GM11168 (cell line): ENCODE results near the gene NPR3.

Experiments
- in situ Hi-C: fragments of 300-500 bp; cut with MboI; formaldehyde crosslinking; loops from one replicate; pipeline ENCODE4 v1.12.0; 2022; ENCODE audit warnings: low sequenced_read_pairs; ENCODE audit not compliant: unreplicated experiment

The NPR3 gene

DNA sequence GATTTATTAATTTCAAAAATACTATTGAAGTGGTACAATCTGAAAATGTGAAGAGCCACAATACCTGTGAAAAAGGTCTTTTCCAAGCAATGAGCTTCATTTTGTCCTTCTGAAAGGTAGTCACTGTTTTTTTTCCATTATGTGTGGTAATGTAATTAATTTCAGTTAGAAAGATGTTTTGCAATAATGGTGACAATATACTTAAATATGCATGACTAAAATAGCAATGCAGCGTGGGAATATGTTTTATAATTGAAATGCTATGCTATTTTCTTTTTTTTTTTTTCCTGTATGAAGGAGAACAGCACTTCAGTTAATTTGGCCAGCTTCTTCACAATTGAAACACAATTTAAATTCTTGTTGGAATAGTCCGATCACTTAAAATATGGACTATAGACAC, 41.9 kb downstream of the NPR3 start:
- in situ Hi-C loops = no loop called here

DNA sequence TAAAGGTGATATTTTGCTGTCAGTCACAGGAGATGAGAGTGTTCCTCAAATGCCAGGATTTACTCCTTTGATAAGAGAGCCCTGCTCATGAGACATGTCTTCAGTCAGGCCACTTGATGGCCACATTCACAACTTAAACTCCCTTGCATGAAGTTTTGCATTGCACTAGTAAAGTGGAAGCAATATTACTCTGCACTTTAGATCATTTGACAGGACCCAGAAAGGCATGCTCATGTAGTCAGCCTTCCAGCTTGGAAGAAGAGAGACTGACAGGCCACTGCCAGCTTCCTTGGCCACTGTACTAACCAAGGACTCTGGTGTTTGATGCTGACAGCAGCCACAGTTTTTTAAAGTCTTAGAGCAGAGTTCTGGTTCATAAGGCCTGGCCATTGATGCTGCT, 42.6 kb downstream of the NPR3 start:
- in situ Hi-C loops = no loop called here

DNA sequence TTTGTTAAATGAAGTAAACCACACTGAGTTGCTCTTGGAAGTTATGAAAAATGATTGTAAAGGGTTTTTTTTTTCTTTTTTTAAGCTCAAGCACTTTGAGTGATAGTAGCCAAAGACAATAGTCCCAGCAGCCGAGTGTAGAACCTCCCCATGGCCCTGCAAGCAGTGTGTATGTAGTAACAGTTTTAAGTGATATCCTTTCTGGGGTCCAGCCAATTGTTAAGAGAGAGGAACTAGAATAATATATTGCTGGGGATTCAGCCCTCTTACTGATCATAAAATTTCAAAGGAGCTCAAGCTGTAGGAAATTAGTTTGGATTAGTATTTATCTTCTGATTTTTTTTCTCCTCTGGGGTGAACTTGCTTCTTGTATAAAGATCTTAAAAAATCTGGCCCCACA, 43.2 kb downstream of the NPR3 start:
- in situ Hi-C loops = no loop called here

DNA sequence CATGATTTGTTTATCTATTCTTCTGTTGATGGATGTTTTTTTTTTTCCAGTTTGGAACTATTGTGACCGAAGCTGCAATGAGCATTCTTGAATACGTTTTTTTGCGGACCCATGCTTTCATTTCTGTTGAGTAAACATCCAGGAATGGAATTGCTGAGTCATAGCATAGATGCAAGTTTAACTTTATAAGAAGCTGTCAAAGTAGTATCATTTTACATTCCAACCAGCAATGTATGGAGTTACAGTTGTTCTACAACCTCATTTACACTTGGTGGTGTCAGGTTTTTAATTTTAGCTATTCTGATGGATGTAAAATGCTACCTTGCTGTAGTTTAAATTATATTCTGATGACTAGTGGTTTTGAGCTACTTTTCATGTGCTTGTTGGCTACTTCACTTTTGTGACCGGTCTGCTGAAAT, 49.0 kb downstream of the NPR3 start:
- in situ Hi-C loops = no loop called here

- in situ Hi-C loops = no loop called here
These were observed 54.1 kb downstream of the NPR3 start for GRCh38 chr5:32765266-32765665.

- in situ Hi-C loops = no loop called here
These were observed 56.9 kb downstream of the NPR3 start for GRCh38 chr5:32767948-32768467.

- in situ Hi-C loops = no loop called here
These were observed 58.6 kb downstream of the NPR3 start for GRCh38 chr5:32769711-32770110.

- in situ Hi-C loops = no loop called here
These were observed 59.3 kb downstream of the NPR3 start for GRCh38 chr5:32770444-32770843.

DNA sequence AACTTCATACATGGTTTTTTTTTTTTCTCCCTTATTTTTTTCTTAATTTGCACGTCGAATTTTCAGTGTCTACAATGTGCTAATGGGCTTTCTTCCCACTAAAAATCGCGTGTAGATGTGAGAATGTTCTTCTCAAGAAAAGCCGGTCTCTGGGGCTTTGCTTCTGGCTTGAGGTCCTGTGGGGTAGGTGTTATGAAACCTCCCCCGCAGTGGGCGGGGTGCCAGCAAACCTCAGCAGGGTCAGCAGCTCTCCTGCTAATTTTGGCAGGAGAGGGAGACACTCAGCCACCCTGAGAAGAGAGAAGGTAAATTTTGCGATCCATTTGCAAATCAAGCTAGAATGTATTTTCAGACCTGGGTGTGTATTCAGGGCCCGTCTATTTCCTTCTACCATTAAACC, 59.9 kb downstream of the NPR3 start:
- in situ Hi-C loops = no loop called here

GRCh38 chr5:32773944-32774343, 62.8 kb downstream of the NPR3 start:
- in situ Hi-C loops = no loop called here

- in situ Hi-C loops = no loop called here
These were observed 65.1 kb downstream of the NPR3 start for GRCh38 chr5:32776200-32776599.

- in situ Hi-C loops = no loop called here
These were observed 66.1 kb downstream of the NPR3 start for GRCh38 chr5:32777222-32777621.

DNA sequence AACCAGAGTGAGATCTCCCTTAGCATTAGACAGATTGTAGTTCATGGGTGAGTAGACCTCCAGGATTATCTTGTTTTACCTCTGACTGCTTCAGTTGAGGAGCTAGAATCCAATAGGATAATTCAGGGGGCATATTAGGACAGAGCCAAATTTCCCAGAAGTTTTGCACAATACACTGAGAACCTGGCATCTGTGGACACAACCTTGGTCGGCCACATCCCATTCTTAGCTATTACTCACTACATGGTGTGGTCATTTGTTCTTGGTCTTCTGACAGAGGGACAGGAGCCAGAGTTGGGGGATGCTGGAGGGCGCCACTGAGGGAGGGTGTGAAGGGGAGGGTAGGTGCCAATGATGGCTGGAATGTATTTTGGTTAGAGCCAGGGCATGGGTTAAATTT, 66.6 kb downstream of the NPR3 start:
- in situ Hi-C loops = no loop called here

GRCh38 chr5:32778403-32778802, 67.3 kb downstream of the NPR3 start:
- in situ Hi-C loops = no loop called here

DNA sequence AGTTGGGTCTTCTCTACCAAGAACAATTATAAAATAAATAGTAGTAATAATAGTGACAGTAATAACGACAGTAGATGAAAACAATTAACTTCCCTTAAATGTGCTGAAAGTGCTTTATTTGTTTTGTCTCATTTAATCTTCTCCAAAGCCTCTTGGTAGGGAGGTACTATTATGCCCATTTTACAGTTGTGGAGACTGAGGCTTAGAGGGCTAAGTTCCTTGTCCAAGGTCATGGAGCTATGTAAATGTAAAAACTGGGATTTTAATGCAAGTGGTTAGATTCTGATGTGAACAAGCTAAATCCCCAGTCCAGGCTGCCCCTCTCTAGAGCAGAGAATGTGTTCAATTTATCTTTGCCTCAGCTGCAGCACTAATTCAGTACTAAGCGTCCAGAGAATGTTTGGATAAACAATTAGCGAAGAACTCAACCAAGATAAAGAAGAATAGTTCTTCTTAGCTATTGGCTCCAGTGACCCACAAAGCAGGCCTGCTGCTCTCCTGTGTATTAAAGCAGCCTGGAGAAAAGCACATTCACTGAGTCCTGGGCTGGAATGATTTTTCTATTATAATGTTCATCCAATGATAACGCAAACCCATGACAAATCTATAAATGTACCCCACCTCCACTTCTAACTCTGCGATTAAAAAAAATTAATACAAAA, 68.8 kb downstream of the NPR3 start:
- in situ Hi-C loops = no loop called here

- in situ Hi-C loops = no loop called here
These were observed 69.4 kb downstream of the NPR3 start for GRCh38 chr5:32780508-32780919.

DNA sequence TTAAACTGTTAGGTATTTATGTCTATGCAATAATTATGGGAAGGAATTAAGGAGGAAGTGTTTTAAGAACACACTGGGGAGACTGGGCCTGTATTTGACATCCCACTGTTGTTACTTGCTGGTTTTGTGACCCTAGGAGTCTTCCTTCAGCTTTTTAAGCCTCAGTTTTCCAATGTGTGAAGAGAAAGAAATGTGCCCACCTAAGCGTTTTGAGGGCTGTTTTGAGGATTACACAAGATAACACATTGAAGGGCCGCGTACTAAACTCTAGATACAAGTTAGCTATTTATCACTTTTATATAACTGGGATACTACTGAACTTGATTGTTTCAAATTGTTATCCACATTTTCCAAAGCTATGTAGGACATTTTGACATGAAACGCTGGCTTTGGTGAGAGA, 72.5 kb downstream of the NPR3 start:
- in situ Hi-C loops = no loop called here

DNA sequence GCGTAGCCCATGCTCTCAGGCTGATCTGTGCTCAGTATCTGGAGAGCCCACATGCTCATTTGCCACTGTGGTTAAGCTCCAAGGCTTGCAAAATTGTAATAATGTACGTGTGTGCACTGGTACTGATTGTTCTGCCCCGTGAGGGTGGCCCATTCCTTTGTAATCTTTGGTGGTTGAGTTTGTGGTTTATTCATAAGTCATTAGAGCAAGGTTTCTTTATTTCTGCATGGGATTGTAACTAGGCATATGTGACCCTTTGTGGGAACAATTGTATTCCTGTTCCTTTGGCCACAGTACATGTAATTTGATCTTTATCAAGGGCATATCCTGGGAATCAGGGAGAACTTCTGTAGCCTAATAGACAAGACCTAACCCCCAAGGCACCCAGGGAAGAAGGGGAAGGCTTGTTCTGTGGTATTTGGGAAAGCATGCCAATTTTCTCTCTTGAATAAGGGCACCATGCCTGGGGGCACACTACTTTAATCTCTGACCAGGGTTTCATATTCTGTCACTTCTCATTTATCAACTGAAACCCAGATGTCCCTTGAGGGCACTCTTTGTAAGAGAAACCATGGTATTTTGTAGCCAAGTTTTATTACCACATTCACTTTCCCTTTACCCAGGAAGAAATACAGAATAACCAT, 74.6 kb downstream of the NPR3 start:
- in situ Hi-C loops = no loop called here

DNA sequence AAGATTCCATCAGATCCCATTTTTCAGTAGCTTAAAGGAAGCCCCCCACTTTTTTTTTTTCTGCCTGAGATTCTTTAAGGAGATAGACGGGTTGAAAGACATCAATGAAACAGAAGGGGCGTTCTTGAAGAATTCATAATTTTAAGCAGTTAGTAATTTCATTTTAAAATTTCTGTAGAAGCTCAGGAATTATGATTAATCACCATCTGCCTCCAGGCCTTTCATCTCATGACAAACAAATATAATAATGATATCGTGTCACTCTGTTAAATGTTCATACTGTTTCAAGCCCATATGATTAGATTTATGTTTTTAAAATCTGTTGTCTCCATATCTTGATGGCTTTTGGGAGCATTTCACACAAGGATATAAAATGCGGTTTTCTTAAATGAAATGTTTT, 75.2 kb downstream of the NPR3 start:
- in situ Hi-C loops = no loop called here

- in situ Hi-C loops = no loop called here
These were observed 79.4 kb downstream of the NPR3 start for GRCh38 chr5:32790411-32790951.

- in situ Hi-C loops = no loop called here
These were observed 80.6 kb downstream of the NPR3 start for GRCh38 chr5:32791536-32792243.
